Measurements from ENCODE around the gene ACYP1. TPM values are rescaled to one million over a fixed set of nuclear protein-coding genes. Genes with fewer than 3 reads are reported as not detected.

The ACYP1 gene
- total RNA-seq, 5 donors from 2014 or later (not counting 1 experiment from before 2014, with no cell fraction given), result 15.3 to 26.1 (median 21.5) TPM

DNA sequence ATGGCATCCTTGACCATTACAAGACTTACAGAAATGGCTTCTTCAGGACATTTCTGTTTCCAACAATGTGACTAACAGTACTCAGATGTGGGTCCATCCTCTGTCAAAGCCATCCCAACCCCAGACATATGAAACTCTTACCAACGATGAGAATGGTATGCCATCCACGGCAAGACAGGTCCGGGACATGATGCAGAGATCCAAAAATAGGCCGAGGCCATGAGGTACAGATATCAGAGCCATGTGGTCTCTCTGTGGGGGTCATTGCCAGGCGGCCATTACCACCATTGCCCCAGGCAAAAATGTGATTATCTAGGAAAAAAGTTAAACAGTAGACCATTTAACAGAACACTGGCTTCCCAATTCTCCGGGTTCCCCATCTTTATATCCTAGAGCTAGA lies 33.1 kb upstream of the ACYP1 start:
- no peak for DNase-seq
- POLR2A ChIA-PET, result no interaction called here
- Mint-ChIP-seq H3K36me3 (peaks cover 67% of the 10 kb centered on the region), H3K27me3 (no peaks in the 10 kb centered on the region), H3K4me1 (peaks cover 0 to 9% (median 0%) of the 10 kb centered on the region in 3 donors), H3K4me3 (no peak overlapping the region), H3K27ac (no peak overlapping the region), H3K9me3 (no peaks in the 10 kb centered on the region)
- H3K36me3 ChIP-seq (ENCODE audit: control insufficient read depth in 2 of 2, extremely low read depth in 1 of 2, insufficient read depth in 1 of 2, low read length in 1 of 2), result peaks cover 14 to 82% of the 10 kb centered on the region in 2 donors
- no peak overlapping the region for H3K27ac ChIP-seq (ENCODE audit: low read length)
- H3K4me3 ChIP-seq (ENCODE audit: control insufficient read depth in 1 of 2, extremely low read depth in 1 of 2, low read length in 1 of 2), result no peak overlapping the region
- ATAC-seq (replicated peaks in 1 of 4), result no peak
- H3K27me3 ChIP-seq (replicated peaks in 1 of 2; ENCODE audit: control insufficient read depth in 2 of 2, extremely low read depth in 1 of 2, insufficient read depth in 2 of 2, low read length in 1 of 2), result no peaks in the 10 kb centered on the region
- no peaks in the 10 kb centered on the region for H3K4me1 ChIP-seq (ENCODE audit: control insufficient read depth in 1 of 2, extremely low read depth in 1 of 2, insufficient read depth in 2 of 2, low read length in 2 of 2)
- CTCF ChIA-PET, result interaction anchor here in 1 of 2 donors (0.7 to 1.2 kb wide), 2 partner anchors 9 to 20 kb away, joined by 3 read pairs; no protein-coding TSS in a partner anchor
- H3K9me3 ChIP-seq, result no peaks in the 10 kb centered on the region
- no CpG with 5 or more reads among the region's 6 CpGs for WGBS (ENCODE audit: insufficient coverage)

DNA sequence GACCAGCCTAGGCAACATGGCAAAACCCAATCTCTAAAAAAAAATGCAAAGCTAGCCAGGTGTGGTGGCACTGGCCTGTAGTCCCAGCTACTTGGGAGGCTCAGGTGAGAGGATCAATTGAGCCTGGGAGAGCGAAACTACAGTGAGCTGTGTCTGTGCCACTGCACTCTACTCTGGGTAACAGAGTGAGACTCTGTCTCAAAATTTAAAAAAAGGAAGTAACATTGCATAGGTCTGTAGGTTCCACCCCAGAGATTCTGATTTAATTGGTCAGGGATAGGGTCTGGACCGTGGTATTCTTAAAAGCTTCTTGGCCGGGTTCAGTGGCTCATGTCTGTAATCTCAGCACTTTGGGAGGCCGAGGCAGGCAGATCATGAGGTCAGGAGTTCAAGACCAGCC lies 31.9 kb upstream of the ACYP1 start:
- H3K36me3 Mint-ChIP-seq, result peaks cover 65% of the 10 kb centered on the region
- no peaks in the 10 kb centered on the region for H3K27me3 Mint-ChIP-seq
- Histone ChIP-seq H3K36me3 (ENCODE audit: control insufficient read depth in 2 of 2, extremely low read depth in 1 of 2, insufficient read depth in 1 of 2, low read length in 1 of 2) (peaks cover 14 to 80% of the 10 kb centered on the region in 2 donors), H3K9me3 (no peaks in the 10 kb centered on the region), H3K4me1 (ENCODE audit: control insufficient read depth in 1 of 2, extremely low read depth in 1 of 2, insufficient read depth in 2 of 2, low read length in 2 of 2) (no peaks in the 10 kb centered on the region), H3K27ac (ENCODE audit: low read length) (no peak overlapping the region), H3K27me3 (replicated peaks in 1 of 2; ENCODE audit: control insufficient read depth in 2 of 2, extremely low read depth in 1 of 2, insufficient read depth in 2 of 2, low read length in 1 of 2) (no peaks in the 10 kb centered on the region), H3K4me3 (ENCODE audit: control insufficient read depth in 1 of 2, extremely low read depth in 1 of 2, low read length in 1 of 2) (no peak overlapping the region)
- H3K4me3 Mint-ChIP-seq, result no peak overlapping the region
- WGBS (ENCODE audit: insufficient coverage), result 100% methylated on average over 3 of the region's 4 CpGs
- ATAC-seq (replicated peaks in 1 of 4), result no peak
- no peaks in the 10 kb centered on the region for H3K9me3 Mint-ChIP-seq
- H3K27ac Mint-ChIP-seq, result no peak overlapping the region
- DNase-seq, result no peak
- ChIA-PET CTCF (interaction anchor here in 1 of 2 donors (0.6 kb wide), 2 partner anchors 238 to 829 kb away, joined by 3 read pairs; no protein-coding TSS in a partner anchor), POLR2A (no interaction called here)
- H3K4me1 Mint-ChIP-seq, result peaks cover 0 to 9% (median 0%) of the 10 kb centered on the region in 3 donors

DNA sequence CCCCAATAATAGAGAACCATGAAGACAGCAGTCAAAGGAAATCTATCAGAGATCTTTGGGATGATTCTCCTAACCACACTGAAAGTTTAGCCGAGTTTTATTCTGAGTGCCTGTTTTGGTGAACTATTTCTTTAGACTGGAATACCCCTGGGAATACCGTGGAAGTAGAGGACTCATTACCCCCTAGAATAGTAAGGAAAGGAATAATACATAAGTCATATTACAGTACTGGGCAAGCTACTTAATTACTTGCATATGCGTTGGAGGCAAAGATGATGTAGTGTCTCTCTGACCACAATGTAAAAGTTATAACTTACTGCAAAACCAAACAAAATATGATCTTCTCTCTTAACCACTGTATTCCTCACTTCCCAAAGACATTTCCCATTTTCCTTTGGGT lies 31.1 kb upstream of the ACYP1 start:
- H3K27ac ChIP-seq (ENCODE audit: low read length), result no peak overlapping the region
- no peaks in the 10 kb centered on the region for H3K27me3 Mint-ChIP-seq
- H3K27me3 ChIP-seq (replicated peaks in 1 of 2; ENCODE audit: control insufficient read depth in 2 of 2, extremely low read depth in 1 of 2, insufficient read depth in 2 of 2, low read length in 1 of 2), result no peaks in the 10 kb centered on the region
- H3K4me3 ChIP-seq (ENCODE audit: control insufficient read depth in 1 of 2, extremely low read depth in 1 of 2, low read length in 1 of 2), result no peak overlapping the region
- CTCF ChIA-PET, result no interaction called here
- POLR2A ChIA-PET, result no interaction called here
- WGBS (ENCODE audit: insufficient coverage), result no CpG with 5 or more reads among the region's 3 CpGs
- H3K4me3 Mint-ChIP-seq, result no peak overlapping the region
- peaks cover 14 to 73% of the 10 kb centered on the region in 2 donors for H3K36me3 ChIP-seq (ENCODE audit: control insufficient read depth in 2 of 2, extremely low read depth in 1 of 2, insufficient read depth in 1 of 2, low read length in 1 of 2)
- no peaks in the 10 kb centered on the region for H3K9me3 Mint-ChIP-seq
- no peaks in the 10 kb centered on the region for H3K4me1 ChIP-seq (ENCODE audit: control insufficient read depth in 1 of 2, extremely low read depth in 1 of 2, insufficient read depth in 2 of 2, low read length in 2 of 2)
- H3K36me3 Mint-ChIP-seq, result peaks cover 59% of the 10 kb centered on the region
- DNase-seq, result no peak
- no peak overlapping the region for H3K27ac Mint-ChIP-seq
- ATAC-seq (replicated peaks in 1 of 4), result no peak
- no peaks in the 10 kb centered on the region for H3K9me3 ChIP-seq
- peaks cover 0 to 9% (median 0%) of the 10 kb centered on the region in 3 donors for H3K4me1 Mint-ChIP-seq

DNA sequence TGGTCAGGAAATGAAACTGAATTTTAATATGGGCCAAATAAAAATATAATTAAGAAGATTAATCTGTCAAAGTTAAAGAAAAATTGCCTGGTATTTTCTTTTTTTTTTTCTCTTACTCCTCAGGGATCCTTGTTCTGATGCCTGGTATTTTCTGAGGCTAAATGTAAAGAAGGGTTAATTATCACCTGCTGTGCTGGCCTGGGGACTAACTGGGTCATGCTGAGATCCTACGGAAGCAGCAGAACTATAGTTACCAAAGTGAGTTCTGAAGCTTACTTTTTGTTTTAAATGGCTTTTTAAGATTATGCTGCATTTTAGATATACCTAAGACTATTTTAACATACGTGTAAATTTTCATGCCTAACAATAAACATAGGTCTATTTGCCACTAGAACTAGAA lies 28.9 kb upstream of the ACYP1 start:
- peaks cover 46% of the 10 kb centered on the region for H3K36me3 Mint-ChIP-seq
- POLR2A ChIA-PET, result interaction anchor here in 1 of 2 donors (0.5 kb wide), 1 partner anchor 66 kb away, joined by 11 read pairs; no protein-coding TSS in a partner anchor
- H3K4me3 Mint-ChIP-seq, result no peak overlapping the region
- no peaks in the 10 kb centered on the region for H3K27me3 ChIP-seq (replicated peaks in 1 of 2; ENCODE audit: control insufficient read depth in 2 of 2, extremely low read depth in 1 of 2, insufficient read depth in 2 of 2, low read length in 1 of 2)
- H3K27me3 Mint-ChIP-seq, result no peaks in the 10 kb centered on the region
- H3K27ac ChIP-seq (ENCODE audit: low read length), result no peak overlapping the region
- no peak for ATAC-seq (replicated peaks in 1 of 4)
- no peaks in the 10 kb centered on the region for H3K9me3 Mint-ChIP-seq
- no peak for DNase-seq
- CTCF ChIA-PET, result no interaction called here
- H3K36me3 ChIP-seq (ENCODE audit: control insufficient read depth in 2 of 2, extremely low read depth in 1 of 2, insufficient read depth in 1 of 2, low read length in 1 of 2), result peaks cover 8 to 67% of the 10 kb centered on the region in 2 donors
- 100% methylated on average over 1 of the region's 2 CpGs for WGBS (ENCODE audit: insufficient coverage)
- H3K4me3 ChIP-seq (ENCODE audit: control insufficient read depth in 1 of 2, extremely low read depth in 1 of 2, low read length in 1 of 2), result no peak overlapping the region
- peaks cover 0 to 3% (median 0%) of the 10 kb centered on the region in 3 donors for H3K4me1 Mint-ChIP-seq
- no peaks in the 10 kb centered on the region for H3K4me1 ChIP-seq (ENCODE audit: control insufficient read depth in 1 of 2, extremely low read depth in 1 of 2, insufficient read depth in 2 of 2, low read length in 2 of 2)
- H3K27ac Mint-ChIP-seq, result no peak overlapping the region
- H3K9me3 ChIP-seq, result no peaks in the 10 kb centered on the region

GRCh38 chr14:75091251-75091650 lies 27.4 kb upstream of the ACYP1 start:
- H3K9me3 Mint-ChIP-seq, result no peaks in the 10 kb centered on the region
- H3K36me3 Mint-ChIP-seq, result peaks cover 49% of the 10 kb centered on the region
- peaks cover under 1 to 66% of the 10 kb centered on the region in 2 donors for H3K36me3 ChIP-seq (ENCODE audit: control insufficient read depth in 2 of 2, extremely low read depth in 1 of 2, insufficient read depth in 1 of 2, low read length in 1 of 2)
- no peak overlapping the region for H3K27ac Mint-ChIP-seq
- no peak for ATAC-seq (replicated peaks in 1 of 4)
- no peak for DNase-seq
- H3K9me3 ChIP-seq, result no peaks in the 10 kb centered on the region
- no peaks in the 10 kb centered on the region for H3K4me1 Mint-ChIP-seq
- 96% methylated on average over 3 of the region's 8 CpGs for WGBS (ENCODE audit: insufficient coverage)
- H3K27ac ChIP-seq (ENCODE audit: low read length), result no peak overlapping the region
- no peaks in the 10 kb centered on the region for H3K27me3 Mint-ChIP-seq
- H3K27me3 ChIP-seq (replicated peaks in 1 of 2; ENCODE audit: control insufficient read depth in 2 of 2, extremely low read depth in 1 of 2, insufficient read depth in 2 of 2, low read length in 1 of 2), result no peaks in the 10 kb centered on the region
- ChIA-PET POLR2A (no interaction called here), CTCF (no interaction called here)
- no peak overlapping the region for H3K4me3 Mint-ChIP-seq
- no peak overlapping the region for H3K4me3 ChIP-seq (ENCODE audit: control insufficient read depth in 1 of 2, extremely low read depth in 1 of 2, low read length in 1 of 2)
- no peaks in the 10 kb centered on the region for H3K4me1 ChIP-seq (ENCODE audit: control insufficient read depth in 1 of 2, extremely low read depth in 1 of 2, insufficient read depth in 2 of 2, low read length in 2 of 2)

DNA sequence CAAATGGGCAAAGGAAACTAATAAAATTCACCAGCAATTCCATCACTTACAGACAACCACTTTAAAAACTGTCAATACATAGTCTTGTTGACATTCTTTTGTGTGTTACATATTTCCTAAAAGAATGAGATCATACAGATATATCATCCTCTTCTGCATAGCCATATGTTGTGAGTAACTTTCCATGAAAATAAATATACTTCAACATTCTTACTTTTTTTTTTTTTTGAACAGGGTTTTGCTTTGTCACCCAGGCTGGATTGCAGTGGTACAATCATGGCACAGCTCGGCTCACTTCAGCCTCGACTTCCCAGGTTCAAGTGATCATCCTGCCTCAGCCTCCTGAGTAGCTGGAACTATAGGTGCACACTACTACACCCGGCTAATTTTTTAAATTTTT lies 26.5 kb upstream of the ACYP1 start:
- H3K27me3 Mint-ChIP-seq, result no peaks in the 10 kb centered on the region
- peaks cover 0 to 64% of the 10 kb centered on the region in 2 donors for H3K36me3 ChIP-seq (ENCODE audit: control insufficient read depth in 2 of 2, extremely low read depth in 1 of 2, insufficient read depth in 1 of 2, low read length in 1 of 2)
- POLR2A ChIA-PET, result no interaction called here

More for the DNA sequence above, 26.5 kb upstream of the ACYP1 start:
- Histone ChIP-seq H3K9me3 (no peaks in the 10 kb centered on the region), H3K4me1 (ENCODE audit: control insufficient read depth in 1 of 2, extremely low read depth in 1 of 2, insufficient read depth in 2 of 2, low read length in 2 of 2) (no peaks in the 10 kb centered on the region), H3K4me3 (ENCODE audit: control insufficient read depth in 1 of 2, extremely low read depth in 1 of 2, low read length in 1 of 2) (no peak overlapping the region), H3K27me3 (replicated peaks in 1 of 2; ENCODE audit: control insufficient read depth in 2 of 2, extremely low read depth in 1 of 2, insufficient read depth in 2 of 2, low read length in 1 of 2) (no peaks in the 10 kb centered on the region), H3K27ac (ENCODE audit: low read length) (no peak overlapping the region)
- no peaks in the 10 kb centered on the region for H3K4me1 Mint-ChIP-seq
- no peak for ATAC-seq (replicated peaks in 1 of 4)
- CTCF ChIA-PET, result interaction anchor here in 1 of 2 donors (0.7 to 2.5 kb wide), 2 partner anchors 36 to 229 kb away, joined by 3 to 30 read pairs; no protein-coding TSS in a partner anchor
- H3K36me3 Mint-ChIP-seq, result peaks cover 47% of the 10 kb centered on the region
- H3K9me3 Mint-ChIP-seq, result no peaks in the 10 kb centered on the region
- no peak for DNase-seq
- peak overlapping the region in 1 of 2 donors; percentile 16 for H3K27ac Mint-ChIP-seq
- WGBS (ENCODE audit: insufficient coverage), result 95% methylated on average over 3 of the region's 3 CpGs
- H3K4me3 Mint-ChIP-seq, result no peak overlapping the region
